ENCODE measurements around the gene CNTN1.

DNA sequence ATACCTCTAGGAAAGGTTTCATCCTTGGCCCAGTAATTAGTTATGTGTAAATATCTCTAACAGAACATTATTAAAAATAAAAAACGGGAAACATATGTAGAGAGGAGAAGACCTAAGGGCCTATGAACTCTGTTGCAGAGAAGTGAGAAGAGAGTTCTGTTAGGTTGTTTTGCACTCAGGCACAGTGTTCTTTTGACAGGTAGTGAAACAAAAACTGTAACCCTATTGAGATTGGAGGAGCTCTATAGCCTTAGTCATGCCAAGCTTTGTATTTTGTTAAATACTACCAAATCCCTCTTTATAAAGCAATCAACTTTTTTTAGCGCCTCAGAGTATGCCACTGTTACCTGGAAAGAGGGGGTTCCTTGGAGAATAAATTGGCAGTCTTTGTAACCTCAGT, 77.6 kb downstream of the CNTN1 start:
- no peak for TF ChIP-seq ZNF274 (IDR thresholded peaks at IDR 0.05; ENCODE audit: low read depth, low read length)
- TF ChIP-seq YY1 (IDR thresholded peaks at IDR 0.05; ENCODE audit: insufficient read depth, insufficient read length): no peak
- no peak for TF ChIP-seq SUZ12 (IDR thresholded peaks at IDR 0.05; ENCODE audit: extremely low read depth, insufficient read depth, insufficient read length)

All from NT2/D1 (cell line).